HEK293 (cell line): ENCODE data around the gene RPP25L.

ENCODE experiments used
- CTCF ChIA-PET: fragments of 350-600 bp; formaldehyde crosslinking; extraction: SDS; loops from one replicate; lab custom pipeline; 2021; ENCODE audit warnings: antibody characterized with exemption; lab: Yijun Ruan, JAX
- POLR2A ChIA-PET: fragments of 300-600 bp; formaldehyde crosslinking; extraction: SDS; loops from one replicate; lab custom pipeline; 2020; ENCODE audit warnings: antibody characterized with exemption, inconsistent platforms; lab: Yijun Ruan, JAX
- H3K27ac ChIP-seq: fragments of 200-500 bp; sonication (Bioruptor generic); 2 replicates; pipeline ENCODE4 v1.5.1; 2014; ENCODE audit warnings: low read depth, low read length, control low read depth, inconsistent platforms; ENCODE audit errors: extremely low read depth
- H3K36me3 ChIP-seq, 2 experiments: fragments of 200-500 bp in 1 of 2; sonication (Bioruptor generic) in 1 of 2; 1 replicate in 1 of 2; 2 replicates in 1 of 2; pipeline ENCODE4 v1.5.1; 2014 to 2017; ENCODE audit warnings: inconsistent platforms in 2 of 2, low read length in 2 of 2; ENCODE audit not compliant: control insufficient read depth in 2 of 2, insufficient read depth in 1 of 2
- H3K4me1 ChIP-seq: fragments of 200-500 bp; sonication (Bioruptor generic); 2 replicates; pipeline ENCODE4 v1.5.1; 2014; ENCODE audit warnings: mild to moderate bottlenecking, low read length, inconsistent platforms; ENCODE audit not compliant: control insufficient read depth, insufficient read depth
- H3K4me3 ChIP-seq: 2 replicates; pipeline ENCODE4 v1.5.1; 2011; ENCODE audit warnings: low read depth, mild to moderate bottlenecking, control low read depth, low read length, moderate library complexity
- H3K9me3 ChIP-seq: fragments of 200-500 bp; sonication (Bioruptor generic); 2 replicates; pipeline ENCODE4 v1.5.1; 2014; ENCODE audit warnings: low read depth, low read length, inconsistent platforms; ENCODE audit not compliant: control insufficient read depth, insufficient read depth
- GLIS1 ChIP-seq: fragments of 450-650 bp; formaldehyde crosslinking; IDR thresholded peaks from 2 replicates; pipeline ENCODE4 v1.5.1; 2016; ENCODE audit warnings: missing biosample characterization, missing genetic modification characterization
- HIC1 ChIP-seq: fragments of 450-650 bp; formaldehyde crosslinking; IDR thresholded peaks from 2 replicates; pipeline ENCODE4 v1.5.1; 2016; ENCODE audit warnings: missing biosample characterization, missing genetic modification characterization
- INSM2 ChIP-seq: fragments of 450-650 bp; formaldehyde crosslinking; IDR thresholded peaks from 2 replicates; pipeline ENCODE4 v1.5.1; 2016; ENCODE audit warnings: missing biosample characterization, missing genetic modification characterization
- KLF1 ChIP-seq: fragments of 450-650 bp; formaldehyde crosslinking; IDR thresholded peaks from 2 replicates; pipeline ENCODE4 v1.5.1; 2016; ENCODE audit warnings: missing biosample characterization, missing genetic modification characterization
- KLF8 ChIP-seq: fragments of 450-650 bp; formaldehyde crosslinking; IDR thresholded peaks from 2 replicates; pipeline ENCODE4 v1.5.1; 2016; ENCODE audit warnings: missing biosample characterization, missing genetic modification characterization
- KLF9 ChIP-seq: fragments of 450-650 bp; formaldehyde crosslinking; IDR thresholded peaks from 2 replicates; pipeline ENCODE4 v1.5.1; 2016; ENCODE audit warnings: missing biosample characterization, missing genetic modification characterization, low read depth
- MEIS1 ChIP-seq: sonication (generic); formaldehyde crosslinking; IDR thresholded peaks from 2 replicates; pipeline ENCODE4 v1.8.1; 2022; ENCODE audit warnings: missing genetic modification reagents, mild to moderate bottlenecking, borderline replicate concordance
- REST ChIP-seq: fragments of 450-650 bp; formaldehyde crosslinking; IDR thresholded peaks from 2 replicates; pipeline ENCODE4 v1.5.1; 2016; ENCODE audit warnings: missing biosample characterization, missing genetic modification characterization
- SP7 ChIP-seq: fragments of 450-650 bp; formaldehyde crosslinking; IDR thresholded peaks from 2 replicates; pipeline ENCODE4 v1.5.1; 2016; ENCODE audit warnings: missing biosample characterization, missing genetic modification characterization
- YY2 ChIP-seq: fragments of 450-650 bp; formaldehyde crosslinking; IDR thresholded peaks from 2 replicates; pipeline ENCODE4 v1.5.1; 2016; ENCODE audit warnings: missing biosample characterization, missing genetic modification characterization
- ZBTB10 ChIP-seq: fragments of 450-650 bp; formaldehyde crosslinking; IDR thresholded peaks from 2 replicates; pipeline ENCODE4 v1.5.1; 2016; ENCODE audit warnings: missing biosample characterization, missing genetic modification characterization
- ZBTB17 ChIP-seq: fragments of 450-650 bp; formaldehyde crosslinking; IDR thresholded peaks from 2 replicates; pipeline ENCODE4 v1.5.1; 2016; ENCODE audit warnings: missing biosample characterization, missing genetic modification characterization
- ZBTB20 ChIP-seq: fragments of 450-650 bp; formaldehyde crosslinking; IDR thresholded peaks from 2 replicates; pipeline ENCODE4 v1.5.1; 2016; ENCODE audit warnings: missing biosample characterization, missing genetic modification characterization
- ZBTB8A ChIP-seq: fragments of 450-650 bp; formaldehyde crosslinking; IDR thresholded peaks from 2 replicates; pipeline ENCODE4 v1.5.1; 2016; ENCODE audit warnings: missing biosample characterization, missing genetic modification characterization
- ZFHX2 ChIP-seq: fragments of 450-650 bp; formaldehyde crosslinking; conservative IDR thresholded peaks from 2 replicates; pipeline ENCODE4 v1.5.1; 2016; ENCODE audit warnings: missing biosample characterization, missing genetic modification characterization
- ZNF169 ChIP-seq: fragments of 450-650 bp; formaldehyde crosslinking; IDR thresholded peaks from 2 replicates; pipeline ENCODE4 v1.5.1; 2016; ENCODE audit warnings: missing biosample characterization, missing genetic modification characterization
- ZNF324 ChIP-seq: fragments of 450-650 bp; formaldehyde crosslinking; IDR thresholded peaks from 2 replicates; pipeline ENCODE4 v1.5.1; 2016; ENCODE audit warnings: missing biosample characterization, missing genetic modification characterization
- ZNF394 ChIP-seq: fragments of 450-650 bp; formaldehyde crosslinking; IDR thresholded peaks from 2 replicates; pipeline ENCODE4 v1.5.1; 2016; ENCODE audit warnings: missing biosample characterization, missing genetic modification characterization, mild to moderate bottlenecking, moderate library complexity, borderline replicate concordance
- ZNF398 ChIP-seq: fragments of 450-650 bp; formaldehyde crosslinking; IDR thresholded peaks from 2 replicates; pipeline ENCODE4 v1.5.1; 2017; ENCODE audit warnings: missing biosample characterization, missing genetic modification characterization
- ZNF600 ChIP-seq: fragments of 450-650 bp; formaldehyde crosslinking; IDR thresholded peaks from 2 replicates; pipeline ENCODE4 v1.5.1; 2016; ENCODE audit warnings: missing biosample characterization, missing genetic modification characterization
- ZNF624 ChIP-seq: fragments of 450-650 bp; formaldehyde crosslinking; IDR thresholded peaks from 2 replicates; pipeline ENCODE4 v1.5.1; 2017; ENCODE audit warnings: missing biosample characterization, missing genetic modification characterization
- ZNF629 ChIP-seq: fragments of 450-650 bp; formaldehyde crosslinking; IDR thresholded peaks from 2 replicates; pipeline ENCODE4 v1.5.1; 2017; ENCODE audit warnings: missing biosample characterization, missing genetic modification characterization
- ZNF654 ChIP-seq: fragments of 450-650 bp; formaldehyde crosslinking; IDR thresholded peaks from 2 replicates; pipeline ENCODE4 v1.5.1; 2016; ENCODE audit warnings: low read depth, missing biosample characterization, missing genetic modification characterization
- ZNF830 ChIP-seq: fragments of 450-650 bp; IDR thresholded peaks from 2 replicates; pipeline ENCODE4 v1.5.0; 2018; ENCODE audit warnings: missing biosample characterization, missing genetic modification characterization, low read depth, mild to moderate bottlenecking, moderate library complexity
- ZXDB ChIP-seq: fragments of 450-650 bp; formaldehyde crosslinking; IDR thresholded peaks from 2 replicates; pipeline ENCODE4 v1.5.1; 2016; ENCODE audit warnings: missing biosample characterization, missing genetic modification characterization

RPP25L gene

GRCh38 chr9:34651876-34652601 lies 40.1 kb upstream of the RPP25L start, which contains the start of gene IL11RA:
IL11RA (plus strand) TSS chr9:34652185; CDS start chr9:34655218, 3,033 bp downstream.
- H3K9me3 ChIP-seq = no peaks in the 10 kb centered on the region
- H3K4me3 ChIP-seq = peak within 1 kb of the TSS; percentile 34
- ChIA-PET POLR2A (interaction anchor here (0.6 to 2.8 kb wide), 7 partner anchors 8 to 418 kb away, joined by 3 to 21 read pairs (median 5); partner anchors contain the start of genes DCTN3 and SIGMAR1), CTCF (interaction anchor here (0.5 to 13.3 kb wide), 4 partner anchors 17 to 45 kb away, joined by 3 to 125 read pairs (median 4); partner anchors contain the start of gene SIGMAR1)
- peaks cover 6% of the 10 kb centered on the region for H3K4me1 ChIP-seq
- peak within 1 kb of the TSS; percentile 29; the same call in 1 of the 2 replicates for H3K27ac ChIP-seq
- H3K36me3 ChIP-seq = peaks cover 0 to 40% of the 10 kb centered on the region in 2 experiments; a peak in 2 of 3 replicates
- TF ChIP-seq SP7 = peak; percentile 88
- TF ChIP-seq ZXDB (tag by site-specific recombination) = 0 out of 2 replicates have a peak, but pooled peaks have one; percentile 44
- peak; percentile 87 for TF ChIP-seq KLF9 (tag by site-specific recombination)
- TF ChIP-seq ZBTB17 (tag by site-specific recombination) = peak; percentile 74
- peak; percentile 47 for TF ChIP-seq ZNF629 (tag by site-specific recombination)
- peak; percentile 51; the same call in 1 of the 2 replicates for TF ChIP-seq ZNF600
- peak; percentile 63; the same call in 1 of the 2 replicates for TF ChIP-seq KLF8 (tag by site-specific recombination)
- peak; percentile 76 for TF ChIP-seq GLIS1 (tag by site-specific recombination)
- peak; percentile 25; the same call in 1 of the 2 replicates for TF ChIP-seq ZNF324 (tag by site-specific recombination)
- no peak for TF ChIP-seq ZBTB8A
- TF ChIP-seq ZFHX2 (tag by site-specific recombination) = peak; percentile 92
- TF ChIP-seq ZNF169 (tag by site-specific recombination) = 0 out of 2 replicates have a peak, but pooled peaks have one; percentile 44
- no peak for TF ChIP-seq REST (tag by site-specific recombination)
- no peak for TF ChIP-seq ZNF830
- peak; percentile 43 for TF ChIP-seq ZNF398
- TF ChIP-seq KLF1 (tag by site-specific recombination) = peak; percentile 77
- no peak for TF ChIP-seq ZNF654 (tag by site-specific recombination)
- peak; percentile 32; the same call in 1 of the 2 replicates for TF ChIP-seq ZBTB20
- no peak for TF ChIP-seq YY2 (tag by site-specific recombination)
- TF ChIP-seq ZNF394 (tag by site-specific recombination) = peak; percentile 84; the same call in 1 of the 2 replicates
- no peak for TF ChIP-seq ZBTB10 (tag by site-specific recombination)
- TF ChIP-seq MEIS1 = 0 out of 2 replicates have a peak, but pooled peaks have one; percentile 36
- TF ChIP-seq HIC1 (tag by site-specific recombination) = peak; percentile 96
- TF ChIP-seq ZNF624 = no peak
- TF ChIP-seq INSM2 = 0 out of 2 replicates have a peak, but pooled peaks have one; percentile 61
